IMR-90 (cell line): ENCODE data around the gene DACT1. TPM values are rescaled to one million over a fixed set of nuclear protein-coding genes. Genes with fewer than 3 reads are reported as not detected.

Source experiments
- ATAC-seq: fragments of 200-7000 bp; cut with Tn5 transposase; 2 replicates; pipeline ENCODE4 v1.9.1; 2020; ENCODE audit warnings: low read depth, mild to moderate bottlenecking, moderate library complexity
- BruUV-seq: library from RNA; stranded (reverse); fragments of 400-500 nt; replicated peaks from 2 replicates; lab custom pipeline; 2021; lab: Mats Ljungman, UMichigan
- CTCF ChIA-PET: fragments of 300-600 bp; formaldehyde crosslinking; extraction: SDS; loops from one replicate; lab custom pipeline; 2021; ENCODE audit warnings: antibody characterized with exemption; lab: Yijun Ruan, JAX
- POLR2A ChIA-PET: fragments of 300-600 bp; sonication (Branson Sonifier 250); formaldehyde crosslinking; loops from one replicate; lab custom pipeline; 2022; ENCODE audit warnings: antibody characterized with exemption; ENCODE audit not compliant: unreplicated experiment; lab: Charles Lee
- DNase-seq: peaks from one replicate; pipeline ENCODE4 v3.0.0; 2013
- H2AFZ ChIP-seq: replicated peaks from 2 replicates; pipeline ENCODE3; 2013; ENCODE audit warnings: low read length, mild to moderate bottlenecking; ENCODE audit not compliant: poor library complexity
- H2AK5ac ChIP-seq: 2 replicates; pipeline ENCODE4 v1.6.1; 2013; ENCODE audit warnings: low read depth, low read length, inconsistent platforms
- H2AK9ac ChIP-seq: replicated peaks from 2 replicates; pipeline ENCODE3; 2013; ENCODE audit warnings: mild to moderate bottlenecking, low read depth, low read length, moderate library complexity; ENCODE audit not compliant: poor library complexity
- H2BK120ac ChIP-seq: 2 replicates; pipeline ENCODE4 v1.6.1; 2013; ENCODE audit warnings: low read depth, low read length, inconsistent platforms
- H2BK15ac ChIP-seq: 3 replicates; pipeline ENCODE4 v1.6.1; 2013; ENCODE audit warnings: low read depth, low read length, inconsistent platforms
- H2BK20ac ChIP-seq: 2 replicates; pipeline ENCODE4 v1.6.1; 2013; ENCODE audit warnings: low read depth, mild to moderate bottlenecking, inconsistent platforms, low read length, moderate library complexity
- H2BK5ac ChIP-seq: 2 replicates; pipeline ENCODE4 v1.6.1; 2013; ENCODE audit warnings: mild to moderate bottlenecking, low read depth, low read length, inconsistent platforms; ENCODE audit not compliant: poor library complexity, severe bottlenecking
- H3K14ac ChIP-seq: replicated peaks from 2 replicates; pipeline ENCODE4 v1.6.1; 2013; ENCODE audit warnings: low read depth, low read length, inconsistent platforms
- H3K18ac ChIP-seq: 2 replicates; pipeline ENCODE4 v1.6.1; 2013; ENCODE audit warnings: low read depth, low read length, control low read depth
- H3K23ac ChIP-seq: 2 replicates; pipeline ENCODE4 v1.6.1; 2013; ENCODE audit warnings: low read depth, low read length, inconsistent platforms
- H3K27ac ChIP-seq: 2 replicates; pipeline ENCODE4 v1.5.1; 2013; ENCODE audit warnings: mild to moderate bottlenecking, control low read depth, low read length; ENCODE audit not compliant: insufficient read depth
- H3K27me3 ChIP-seq: 2 replicates; pipeline ENCODE4 v1.6.1; 2013; ENCODE audit warnings: low read length; ENCODE audit not compliant: control insufficient read depth, insufficient read depth
- H3K36me3 ChIP-seq: 2 replicates; pipeline ENCODE4 v1.6.1; 2013; ENCODE audit warnings: low read length, mixed read lengths; ENCODE audit not compliant: control insufficient read depth, insufficient read depth
- H3K4ac ChIP-seq: 2 replicates; pipeline ENCODE4 v1.6.1; 2013; ENCODE audit warnings: low read depth, low read length, inconsistent platforms
- H3K4me1 ChIP-seq: 2 replicates; pipeline ENCODE4 v1.6.1; 2013; ENCODE audit warnings: low read length, mixed read lengths; ENCODE audit not compliant: control insufficient read depth, insufficient read depth
- H3K4me2 ChIP-seq: 2 replicates; pipeline ENCODE4 v1.6.1; 2013; ENCODE audit warnings: low read depth, mild to moderate bottlenecking, control low read depth, low read length, moderate library complexity
- H3K4me3 ChIP-seq: 2 replicates; pipeline ENCODE4 v1.5.1; 2013; ENCODE audit warnings: low read depth, mild to moderate bottlenecking, control low read depth, low read length, moderate library complexity; ENCODE audit not compliant: insufficient read depth
- H3K56ac ChIP-seq: 2 replicates; pipeline ENCODE4 v1.6.1; 2013; ENCODE audit warnings: low read length, inconsistent platforms; ENCODE audit not compliant: insufficient read depth; ENCODE audit errors: extremely low read depth
- H3K79me1 ChIP-seq, 2 experiments: 2 replicates each; pipeline ENCODE4 v1.6.1; 2013; ENCODE audit warnings: low read length in 2 of 2, inconsistent platforms in 1 of 2, low read depth in 1 of 2
- H3K9ac ChIP-seq: 2 replicates; pipeline ENCODE4 v1.6.1; 2013; ENCODE audit warnings: low read depth, low read length, control low read depth
- H3K9me1 ChIP-seq: 2 replicates; pipeline ENCODE4 v1.6.1; 2013; ENCODE audit warnings: low read length, inconsistent platforms; ENCODE audit not compliant: insufficient read depth
- H3K9me3 ChIP-seq: 2 replicates; pipeline ENCODE4 v1.6.1; 2013; ENCODE audit warnings: low read length; ENCODE audit not compliant: control insufficient read depth, insufficient read depth
- H4K20me1 ChIP-seq: 2 replicates; pipeline ENCODE4 v1.6.1; 2013; ENCODE audit warnings: low read length, inconsistent platforms; ENCODE audit not compliant: insufficient read depth
- H4K5ac ChIP-seq: 2 replicates; pipeline ENCODE4 v1.6.1; 2013; ENCODE audit warnings: mild to moderate bottlenecking, low read depth, low read length, control low read depth
- H4K8ac ChIP-seq, 2 experiments: 2 replicates each; pipeline ENCODE4 v1.6.1; 2013; ENCODE audit warnings: low read depth in 2 of 2, low read length in 2 of 2, control low read depth in 1 of 2, inconsistent platforms in 1 of 2
- H4K91ac ChIP-seq: 2 replicates; pipeline ENCODE4 v1.6.1; 2013; ENCODE audit warnings: low read depth, low read length, inconsistent platforms; ENCODE audit not compliant: insufficient read depth
- CEBPB ChIP-seq: IDR thresholded peaks from 2 replicates; pipeline ENCODE4 v1.6.1; 2012; ENCODE audit warnings: low read depth, low read length, improper control_type of control experiment
- MAFK ChIP-seq: IDR thresholded peaks from 2 replicates; pipeline ENCODE4 v1.6.1; 2012; ENCODE audit warnings: low read depth, low read length, improper control_type of control experiment
- POLR2A ChIP-seq: IDR thresholded peaks from 2 replicates; pipeline ENCODE4 v1.6.1; 2012; ENCODE audit warnings: mild to moderate bottlenecking, low read depth, low read length
- RAD21 ChIP-seq: IDR thresholded peaks from 2 replicates; pipeline ENCODE4 v1.6.1; 2012; ENCODE audit warnings: low read length, improper control_type of control experiment
- RCOR1 ChIP-seq: IDR thresholded peaks from 2 replicates; pipeline ENCODE4 v1.6.1; 2012; ENCODE audit warnings: mild to moderate bottlenecking, low read length, improper control_type of control experiment; ENCODE audit not compliant: insufficient replicate concordance
- SMC3 ChIP-seq: fragments of 150-350 bp; IDR thresholded peaks from 2 replicates; pipeline ENCODE4 v1.6.1; 2016; ENCODE audit warnings: low read depth, mild to moderate bottlenecking, antibody characterized with exemption, low read length, moderate library complexity
- USF2 ChIP-seq: fragments of 150-350 bp; IDR thresholded peaks from 2 replicates; pipeline ENCODE4 v1.6.1; 2017; ENCODE audit warnings: mild to moderate bottlenecking, antibody characterized with exemption, low read length, low read depth
- dilution Hi-C: fragments of 300-500 bp; cut with HindIII; formaldehyde crosslinking; loops from one replicate; pipeline ENCODE4 v1.14.3; 2018; ENCODE audit warnings: low sequenced_read_pairs; ENCODE audit not compliant: unreplicated experiment
- in situ Hi-C: fragments of 300-500 bp; cut with MboI; formaldehyde crosslinking; loops from 3 replicates; pipeline ENCODE4 v1.14.3; 2019; ENCODE audit warnings: low sequenced_read_pairs, inconsistent platforms, mixed read lengths
- intact Hi-C: fragments of 100-400 bp; cut with micrococcal nuclease; formaldehyde crosslinking; loops from 2 replicates; pipeline ENCODE4 v1.10.0; 2022
- polyA plus RNA-seq, 3 experiments: library from polyadenylated mRNA; depleted of rRNA; stranded (reverse); fragments of >200 nt; gene quantifications; 2 replicates each; pipeline ENCODE4 v1.2.3, GENCODE V29; 2012; ENCODE audit warnings: low replicate concordance in 1 of 3
- total RNA-seq: library from RNA; depleted of rRNA; stranded (reverse); fragments of >200 nt; gene quantifications from 2 replicates; pipeline ENCODE4 v1.2.3, GENCODE V29; 2012
- TF ChIP-seq, protein P1 (sequence below): conservative IDR thresholded peaks from 2 replicates; pipeline ENCODE4 v1.5.1; 2012; ENCODE audit warnings: mild to moderate bottlenecking, low read depth, low read length, improper control_type of control experiment
- TF ChIP-seq, protein P2 (sequence below): fragments of 150-350 bp; IDR thresholded peaks from 2 replicates; pipeline ENCODE4 v1.6.1; 2016; ENCODE audit warnings: low read depth, mild to moderate bottlenecking, low read length, moderate library complexity, borderline replicate concordance

The DACT1 gene
- total and polyA plus RNA-seq, 2 of the 4 experiments (the other 2 are of a cell fraction), result 6.5 to 9.7 TPM

DNA sequence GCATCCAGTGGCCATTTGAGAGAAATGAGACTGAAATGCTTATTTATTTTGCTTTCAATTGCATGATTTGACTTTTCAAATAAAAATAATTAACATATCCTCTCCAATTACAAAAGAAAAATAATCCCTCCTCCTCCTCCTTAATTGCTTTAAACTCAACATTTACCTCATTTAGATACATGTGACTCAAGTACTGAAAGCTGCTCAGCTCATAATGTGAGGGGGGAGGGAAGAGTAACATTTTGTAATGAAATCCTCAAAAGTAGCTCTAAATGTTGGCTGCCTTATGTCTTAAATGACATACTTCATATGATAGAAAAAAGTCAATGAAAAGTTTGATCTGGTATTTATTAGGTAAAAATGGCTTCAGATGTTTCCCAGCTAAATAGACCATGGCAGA lies 29.0 kb downstream of the DACT1 start:
- Histone ChIP-seq H3K56ac (no peak overlapping the region), H2BK5ac (no peak overlapping the region), H3K9me1 (no peaks in the 10 kb centered on the region; the same call in 1 of the 2 replicates), H3K14ac (no peak overlapping the region), H2AK5ac (no peak overlapping the region), H4K8ac (no peak overlapping the region), H3K4ac (no peak overlapping the region), H3K4me3 (no peak overlapping the region), H2AFZ (no peak overlapping the region), H3K4me2 (no peak overlapping the region), H2AK9ac (no peak overlapping the region), H3K4me1 (peaks cover 6% of the 10 kb centered on the region; the same call in 1 of the 2 replicates), H2BK20ac (no peak overlapping the region), H2BK15ac (no peak overlapping the region), H3K27me3 (peaks cover 14% of the 10 kb centered on the region), H3K36me3 (no peaks in the 10 kb centered on the region), H3K9ac (no peak overlapping the region), H3K23ac (no peak overlapping the region), H4K5ac (no peak overlapping the region), H4K91ac (no peak overlapping the region), H2BK120ac (no peak overlapping the region), H4K20me1 (no peaks in the 10 kb centered on the region), H3K18ac (no peak overlapping the region), H3K27ac (no peak overlapping the region), H3K9me3 (no peaks in the 10 kb centered on the region), H3K79me1 (no peaks in the 10 kb centered on the region)
- no peak for DNase-seq
- ChIA-PET CTCF (no interaction called here), POLR2A (no interaction called here)
- TF ChIP-seq SMC3 (no peak), RCOR1 (no peak), RAD21 (no peak), MAFK (no peak), USF2 (no peak), POLR2A (no peak), CEBPB (no peak)
- TF ChIP-seq, protein P1, sequence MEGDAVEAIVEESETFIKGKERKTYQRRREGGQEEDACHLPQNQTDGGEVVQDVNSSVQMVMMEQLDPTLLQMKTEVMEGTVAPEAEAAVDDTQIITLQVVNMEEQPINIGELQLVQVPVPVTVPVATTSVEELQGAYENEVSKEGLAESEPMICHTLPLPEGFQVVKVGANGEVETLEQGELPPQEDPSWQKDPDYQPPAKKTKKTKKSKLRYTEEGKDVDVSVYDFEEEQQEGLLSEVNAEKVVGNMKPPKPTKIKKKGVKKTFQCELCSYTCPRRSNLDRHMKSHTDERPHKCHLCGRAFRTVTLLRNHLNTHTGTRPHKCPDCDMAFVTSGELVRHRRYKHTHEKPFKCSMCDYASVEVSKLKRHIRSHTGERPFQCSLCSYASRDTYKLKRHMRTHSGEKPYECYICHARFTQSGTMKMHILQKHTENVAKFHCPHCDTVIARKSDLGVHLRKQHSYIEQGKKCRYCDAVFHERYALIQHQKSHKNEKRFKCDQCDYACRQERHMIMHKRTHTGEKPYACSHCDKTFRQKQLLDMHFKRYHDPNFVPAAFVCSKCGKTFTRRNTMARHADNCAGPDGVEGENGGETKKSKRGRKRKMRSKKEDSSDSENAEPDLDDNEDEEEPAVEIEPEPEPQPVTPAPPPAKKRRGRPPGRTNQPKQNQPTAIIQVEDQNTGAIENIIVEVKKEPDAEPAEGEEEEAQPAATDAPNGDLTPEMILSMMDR, result no peak
- TF ChIP-seq, protein P2, sequence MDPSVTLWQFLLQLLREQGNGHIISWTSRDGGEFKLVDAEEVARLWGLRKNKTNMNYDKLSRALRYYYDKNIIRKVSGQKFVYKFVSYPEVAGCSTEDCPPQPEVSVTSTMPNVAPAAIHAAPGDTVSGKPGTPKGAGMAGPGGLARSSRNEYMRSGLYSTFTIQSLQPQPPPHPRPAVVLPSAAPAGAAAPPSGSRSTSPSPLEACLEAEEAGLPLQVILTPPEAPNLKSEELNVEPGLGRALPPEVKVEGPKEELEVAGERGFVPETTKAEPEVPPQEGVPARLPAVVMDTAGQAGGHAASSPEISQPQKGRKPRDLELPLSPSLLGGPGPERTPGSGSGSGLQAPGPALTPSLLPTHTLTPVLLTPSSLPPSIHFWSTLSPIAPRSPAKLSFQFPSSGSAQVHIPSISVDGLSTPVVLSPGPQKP, result no peak
- ATAC-seq, result no peak
- intact Hi-C loops, result no loop called here
- in situ Hi-C loops, result no loop called here
- BruUV-seq, result no TSS peak
- dilution Hi-C loops, result no loop called here
